Gastroesophageal sphincter (tissue), 4 donors: ENCODE data around the gene SUN5. TPM values are rescaled to one million over a fixed set of nuclear protein-coding genes. Genes with fewer than 3 reads are reported as not detected.

ENCODE experiments used
- ATAC-seq: fragments of 150-250 bp; one replicate; pipeline ENCODE4 v1.9.1; 2016; ENCODE audit warnings: mild to moderate bottlenecking, moderate library complexity
- H3K27ac ChIP-seq, 4 donors: fragments of 200-600 bp; sonication (generic) in 3 of 4; 1 replicate in 3 of 4; 2 replicates in 1 of 4; pipeline ENCODE4 v1.5.1; 2016 to 2019
- H3K27me3 ChIP-seq: fragments of 200-600 bp; sonication (generic); one replicate; pipeline ENCODE4 v1.5.1; 2019
- H3K36me3 ChIP-seq, 2 donors: fragments of 200-600 bp; sonication (generic); one replicate each; pipeline ENCODE4 v1.5.1; 2019; ENCODE audit warnings: control low read depth in 1 of 2
- H3K4me1 ChIP-seq, 3 donors: fragments of 200-600 bp; sonication (generic); 1 replicate in 2 of 3; 2 replicates in 1 of 3; pipeline ENCODE4 v1.5.1; 2016 to 2019; ENCODE audit warnings: control low read depth in 2 of 3
- H3K4me3 ChIP-seq, 2 donors: fragments of 200-600 bp; sonication (generic); one replicate each; pipeline ENCODE4 v1.5.1; 2019; ENCODE audit warnings: mild to moderate bottlenecking in 1 of 2, moderate library complexity in 1 of 2
- H3K9me3 ChIP-seq, 3 donors: fragments of 200-600 bp; sonication (generic); one replicate each; pipeline ENCODE4 v1.5.1; 2017 to 2019; ENCODE audit warnings: control low read depth in 2 of 3
- EP300 ChIP-seq: sonication (generic); formaldehyde crosslinking; IDR thresholded peaks from one replicate; pipeline ENCODE4 v1.6.1; 2017; ENCODE audit warnings: antibody characterized with exemption, mild to moderate bottlenecking
- POLR2A ChIP-seq, 2 donors: fragments of 450-650 bp; IDR thresholded peaks; one replicate each; pipeline ENCODE4 v1.6.1; 2017; ENCODE audit warnings: antibody characterized with exemption in 2 of 2, mild to moderate bottlenecking in 2 of 2, moderate library complexity in 1 of 2
- POLR2AphosphoS5 ChIP-seq: sonication (generic); formaldehyde crosslinking; IDR thresholded peaks from one replicate; pipeline ENCODE4 v1.6.1; 2017; ENCODE audit warnings: antibody characterized with exemption
- WGBS, 2 donors: methylation state at CpG; one replicate each; pipeline ENCODE4 v1.1.5; 2018; ENCODE audit warnings: low coverage in 1 of 2; 5-methylcytosine and 5-hydroxymethylcytosine counted together
- total RNA-seq, 4 donors: library from RNA; depleted of rRNA; stranded (reverse); fragments of >200 nt; gene quantifications; one replicate each; pipeline ENCODE4 v1.1.0, GENCODE V29; 2016
- TF ChIP-seq, protein P1 (sequence below), 4 experiments: fragments of 200-600 bp in 2 of 4; fragments of 450-650 bp in 2 of 4; sonication (generic) in 1 of 4; IDR thresholded peaks; one replicate each; pipeline ENCODE4 v1.5.1; 2017 to 2019; ENCODE audit warnings: antibody characterized with exemption in 4 of 4, mild to moderate bottlenecking in 2 of 4, moderate library complexity in 2 of 4

Gene SUN5
- total RNA-seq, 4 donors from 2014 or later: not detected

DNA sequence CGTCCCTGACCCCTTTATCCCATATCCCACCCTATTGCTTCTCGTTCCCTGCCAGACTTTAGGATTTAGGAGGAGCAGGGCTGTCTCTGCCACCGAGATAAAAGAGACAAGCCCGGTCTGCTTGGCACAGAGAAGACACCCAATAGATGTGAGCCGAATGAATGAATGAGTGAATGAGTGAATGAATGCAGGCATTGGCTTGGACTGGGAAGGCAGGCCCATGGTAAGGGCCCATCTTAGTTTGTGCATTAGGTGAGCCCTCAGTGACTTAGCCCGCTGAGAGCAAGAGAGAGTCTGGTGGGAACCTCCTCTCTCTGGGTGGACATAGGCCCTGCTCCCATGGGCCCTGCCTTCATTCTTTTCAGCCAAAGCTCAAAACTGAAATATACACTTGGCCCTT, 26.3 kb upstream of the SUN5 start:
- TF ChIP-seq, protein P1, sequence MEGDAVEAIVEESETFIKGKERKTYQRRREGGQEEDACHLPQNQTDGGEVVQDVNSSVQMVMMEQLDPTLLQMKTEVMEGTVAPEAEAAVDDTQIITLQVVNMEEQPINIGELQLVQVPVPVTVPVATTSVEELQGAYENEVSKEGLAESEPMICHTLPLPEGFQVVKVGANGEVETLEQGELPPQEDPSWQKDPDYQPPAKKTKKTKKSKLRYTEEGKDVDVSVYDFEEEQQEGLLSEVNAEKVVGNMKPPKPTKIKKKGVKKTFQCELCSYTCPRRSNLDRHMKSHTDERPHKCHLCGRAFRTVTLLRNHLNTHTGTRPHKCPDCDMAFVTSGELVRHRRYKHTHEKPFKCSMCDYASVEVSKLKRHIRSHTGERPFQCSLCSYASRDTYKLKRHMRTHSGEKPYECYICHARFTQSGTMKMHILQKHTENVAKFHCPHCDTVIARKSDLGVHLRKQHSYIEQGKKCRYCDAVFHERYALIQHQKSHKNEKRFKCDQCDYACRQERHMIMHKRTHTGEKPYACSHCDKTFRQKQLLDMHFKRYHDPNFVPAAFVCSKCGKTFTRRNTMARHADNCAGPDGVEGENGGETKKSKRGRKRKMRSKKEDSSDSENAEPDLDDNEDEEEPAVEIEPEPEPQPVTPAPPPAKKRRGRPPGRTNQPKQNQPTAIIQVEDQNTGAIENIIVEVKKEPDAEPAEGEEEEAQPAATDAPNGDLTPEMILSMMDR (IDR thresholded peaks at IDR 0.05): no peak
- no peak for TF ChIP-seq POLR2A (IDR thresholded peaks at IDR 0.05)
- TF ChIP-seq EP300: no peak
- WGBS, 2 donors: 82 to 88% methylated on average over 1 to 4 of the region's 6 CpGs
- Histone ChIP-seq H3K27ac (no peak overlapping the region), H3K4me1 (no peaks in the 10 kb centered on the region), H3K9me3 (peaks cover 0 to 12% (median 0%) of the 10 kb centered on the region in 3 donors), H3K27me3 (peaks cover 24% of the 10 kb centered on the region), H3K36me3 (no peaks in the 10 kb centered on the region), H3K4me3 (no peak overlapping the region)
- no peak for ATAC-seq

- Histone ChIP-seq H3K4me3 (no peak overlapping the region), H3K36me3 (no peaks in the 10 kb centered on the region), H3K27me3 (peaks cover 24% of the 10 kb centered on the region), H3K4me1 (no peaks in the 10 kb centered on the region), H3K9me3 (peaks cover 0 to 12% (median 0%) of the 10 kb centered on the region in 3 donors), H3K27ac (no peak overlapping the region)
- 74 to 80% methylated on average over 7 to 8 of the region's 9 CpGs for WGBS, 2 donors
- no peak for ATAC-seq
- TF ChIP-seq EP300 (no peak), POLR2A (IDR thresholded peaks at IDR 0.05) (no peak), POLR2AphosphoS5 (no peak)
- TF ChIP-seq, protein P1 (IDR thresholded peaks at IDR 0.05): no peak
These were observed 25.8 kb upstream of the SUN5 start for GRCh38 chr20:33030076-33030475.

GRCh38 chr20:33028875-33029274, 24.6 kb upstream of the SUN5 start:
- Histone ChIP-seq H3K36me3 (no peaks in the 10 kb centered on the region), H3K27me3 (peaks cover 24% of the 10 kb centered on the region), H3K4me1 (no peaks in the 10 kb centered on the region), H3K27ac (no peak overlapping the region), H3K4me3 (no peak overlapping the region), H3K9me3 (peaks cover 0 to 12% (median 0%) of the 10 kb centered on the region in 3 donors)
- WGBS, 2 donors: 60 to 77% methylated on average over 5 to 6 of the region's 7 CpGs
- ATAC-seq: no peak
- TF ChIP-seq EP300 (no peak), POLR2AphosphoS5 (no peak), POLR2A (IDR thresholded peaks at IDR 0.05) (no peak)

DNA sequence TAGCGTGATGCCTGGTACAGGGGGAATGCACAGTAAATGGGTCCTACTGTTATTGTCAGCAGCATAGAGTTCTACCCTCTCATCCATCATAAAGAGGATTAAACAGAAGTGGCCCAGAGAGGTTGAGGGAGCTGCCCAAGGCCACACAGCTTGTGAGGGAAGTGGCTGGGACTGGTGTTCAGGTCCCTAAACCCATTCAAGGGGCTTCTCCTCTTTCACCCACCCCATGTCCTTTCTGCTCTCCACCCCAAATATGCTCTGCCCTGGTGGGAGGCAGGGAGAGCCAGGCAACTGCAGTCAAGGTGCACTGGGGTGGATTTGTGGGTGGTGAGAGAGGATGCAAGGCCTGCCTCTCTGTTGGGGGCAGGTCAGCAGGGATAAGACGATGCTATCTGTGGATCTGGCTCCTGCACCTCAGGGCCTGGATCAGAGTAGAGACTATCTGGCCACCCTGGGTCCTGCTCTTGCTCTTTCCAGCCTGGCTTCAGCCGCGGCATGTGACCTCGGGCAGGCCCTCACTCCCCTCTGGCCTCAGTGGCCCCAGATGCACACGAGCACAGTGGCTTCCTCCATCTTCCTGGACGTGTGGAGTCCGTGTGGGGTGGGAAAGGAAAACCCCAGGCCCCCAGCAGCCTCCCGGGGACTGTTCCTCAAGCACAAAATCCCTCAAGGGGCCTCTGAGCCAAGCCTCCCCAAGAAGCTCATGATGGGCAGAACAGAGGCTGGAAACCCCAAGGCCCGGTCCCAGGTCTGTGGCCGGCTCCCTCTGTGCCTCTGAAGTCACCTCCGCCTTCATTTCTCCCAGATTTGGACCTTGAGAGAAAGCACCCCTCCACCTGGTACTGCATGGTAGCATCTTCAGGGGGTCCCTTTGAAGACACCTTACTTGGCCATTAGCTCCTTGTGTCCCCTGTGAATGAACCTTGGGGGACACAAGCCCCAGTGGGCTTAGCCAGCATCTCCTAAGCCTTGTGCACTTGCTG, 23.8 kb upstream of the SUN5 start:
- WGBS, 2 donors: 70 to 80% methylated on average over 1 to 5 of the region's 12 CpGs
- Histone ChIP-seq H3K27ac (no peak overlapping the region), H3K27me3 (peaks cover 24% of the 10 kb centered on the region), H3K36me3 (no peaks in the 10 kb centered on the region), H3K4me1 (no peaks in the 10 kb centered on the region), H3K4me3 (no peak overlapping the region), H3K9me3 (peaks cover 0 to 5% (median 0%) of the 10 kb centered on the region in 3 donors)
- no peak for ATAC-seq
- TF ChIP-seq POLR2AphosphoS5 (no peak), POLR2A (IDR thresholded peaks at IDR 0.05) (no peak), EP300 (no peak)
- TF ChIP-seq, protein P1 (IDR thresholded peaks at IDR 0.05): no peak

GRCh38 chr20:33026779-33027759, 22.8 kb upstream of the SUN5 start:
- TF ChIP-seq, protein P1 (IDR thresholded peaks at IDR 0.05): no peak
- TF ChIP-seq POLR2AphosphoS5: no peak
- no peak for TF ChIP-seq EP300
- no peak for TF ChIP-seq POLR2A (IDR thresholded peaks at IDR 0.05)
- Histone ChIP-seq H3K36me3 (no peaks in the 10 kb centered on the region), H3K4me1 (no peaks in the 10 kb centered on the region), H3K9me3 (no peaks in the 10 kb centered on the region), H3K27ac (no peak overlapping the region), H3K27me3 (peaks cover 24% of the 10 kb centered on the region), H3K4me3 (no peak overlapping the region)
- 63 to 69% methylated on average over 5 to 7 of the region's 10 CpGs for WGBS, 2 donors
- ATAC-seq: no peak
